OCI-LY3 (cell line): ENCODE data around the gene KRTAP5-1.
A peak's percentile ranks its signal among the peaks of the same experiment; 100 is the strongest.

Source experiments
- H2AFZ ChIP-seq: fragments of 200-600, 300-600 bp; shearing (Covaris generic); 2 replicates; pipeline ENCODE4 v1.6.0; 2014; ENCODE audit warnings: antibody characterized with exemption, low read depth, low read length
- H3K27ac ChIP-seq: fragments of 200-600, 300-600 bp; sonication (generic); 2 replicates; pipeline ENCODE4 v1.5.1; 2014; ENCODE audit warnings: mild to moderate bottlenecking, low read length, moderate library complexity, mixed read lengths
- H3K27me3 ChIP-seq: fragments of 200-600, 300-600 bp; sonication (generic); 2 replicates; pipeline ENCODE4 v1.6.1; 2014; ENCODE audit warnings: low read depth, low read length, mixed read lengths
- H3K36me3 ChIP-seq: fragments of 200-600, 300-600 bp; sonication (generic); replicated peaks from 2 replicates; pipeline ENCODE3; 2014; ENCODE audit warnings: low read depth, low read length, mixed read lengths
- H3K4me1 ChIP-seq: fragments of 300-600, 200-600 bp; sonication (generic); 2 replicates; pipeline ENCODE4 v1.6.1; 2014; ENCODE audit warnings: low read length, mixed read lengths
- H3K4me2 ChIP-seq: fragments of 200-600, 300-600 bp; sonication (generic); 2 replicates; pipeline ENCODE4 v1.6.1; 2014; ENCODE audit warnings: low read length, mixed read lengths
- H3K4me3 ChIP-seq: fragments of 300-600, 200-600 bp; sonication (generic); 2 replicates; pipeline ENCODE4 v1.5.1; 2014; ENCODE audit warnings: antibody characterized with exemption, mild to moderate bottlenecking, low read length, moderate library complexity
- H3K79me2 ChIP-seq: fragments of 300-600, 200-600 bp; shearing (Covaris generic); 2 replicates; pipeline ENCODE4 v1.6.1; 2014; ENCODE audit warnings: mild to moderate bottlenecking, low read length, mixed read lengths
- H3K9ac ChIP-seq: fragments of 300-600, 200-600 bp; shearing (Covaris generic); 2 replicates; pipeline ENCODE4 v1.6.0; 2014; ENCODE audit warnings: mild to moderate bottlenecking, low read length, moderate library complexity
- H3K9me3 ChIP-seq: fragments of 200-600, 300-600 bp; shearing (Covaris generic); 2 replicates; pipeline ENCODE4 v1.6.1; 2014; ENCODE audit warnings: low read length, mixed read lengths; ENCODE audit not compliant: insufficient read depth
- H4K20me1 ChIP-seq: fragments of 200-600, 300-600 bp; sonication (generic); 2 replicates; pipeline ENCODE4 v1.6.1; 2016; ENCODE audit warnings: low read length, mixed read lengths; ENCODE audit not compliant: insufficient read depth
- EZH2phosphoT487 ChIP-seq: fragments of 200-600 bp; shearing (Covaris generic); IDR thresholded peaks from 2 replicates; pipeline ENCODE4 v1.6.1; 2018; ENCODE audit warnings: antibody characterized with exemption, mixed run types, low read depth
- TF ChIP-seq, protein P1 (sequence below): fragments of 200-600, 300-600 bp; sonication (generic); IDR thresholded peaks from 2 replicates; pipeline ENCODE4 v1.5.1; 2014; ENCODE audit warnings: antibody characterized with exemption, low read length, low read depth

Gene KRTAP5-1

GRCh38 chr11:1630271-1630670, 45.2 kb upstream of the KRTAP5-1 start:
- no peak overlapping the region for H3K9ac ChIP-seq
- no peak overlapping the region for H3K4me3 ChIP-seq
- no peak overlapping the region for H3K4me2 ChIP-seq
- H2AFZ ChIP-seq = no peak overlapping the region
- no peaks in the 10 kb centered on the region for H3K79me2 ChIP-seq
- H3K27ac ChIP-seq = no peak overlapping the region
- H3K27me3 ChIP-seq = peaks cover 61% of the 10 kb centered on the region
- no peaks in the 10 kb centered on the region for H4K20me1 ChIP-seq
- no peaks in the 10 kb centered on the region for H3K9me3 ChIP-seq
- H3K4me1 ChIP-seq = no peaks in the 10 kb centered on the region
- no peaks in the 10 kb centered on the region for H3K36me3 ChIP-seq
- TF ChIP-seq, protein P1, sequence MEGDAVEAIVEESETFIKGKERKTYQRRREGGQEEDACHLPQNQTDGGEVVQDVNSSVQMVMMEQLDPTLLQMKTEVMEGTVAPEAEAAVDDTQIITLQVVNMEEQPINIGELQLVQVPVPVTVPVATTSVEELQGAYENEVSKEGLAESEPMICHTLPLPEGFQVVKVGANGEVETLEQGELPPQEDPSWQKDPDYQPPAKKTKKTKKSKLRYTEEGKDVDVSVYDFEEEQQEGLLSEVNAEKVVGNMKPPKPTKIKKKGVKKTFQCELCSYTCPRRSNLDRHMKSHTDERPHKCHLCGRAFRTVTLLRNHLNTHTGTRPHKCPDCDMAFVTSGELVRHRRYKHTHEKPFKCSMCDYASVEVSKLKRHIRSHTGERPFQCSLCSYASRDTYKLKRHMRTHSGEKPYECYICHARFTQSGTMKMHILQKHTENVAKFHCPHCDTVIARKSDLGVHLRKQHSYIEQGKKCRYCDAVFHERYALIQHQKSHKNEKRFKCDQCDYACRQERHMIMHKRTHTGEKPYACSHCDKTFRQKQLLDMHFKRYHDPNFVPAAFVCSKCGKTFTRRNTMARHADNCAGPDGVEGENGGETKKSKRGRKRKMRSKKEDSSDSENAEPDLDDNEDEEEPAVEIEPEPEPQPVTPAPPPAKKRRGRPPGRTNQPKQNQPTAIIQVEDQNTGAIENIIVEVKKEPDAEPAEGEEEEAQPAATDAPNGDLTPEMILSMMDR = no peak

- Histone ChIP-seq H3K27me3 (peaks cover 67% of the 10 kb centered on the region), H3K4me1 (no peaks in the 10 kb centered on the region), H3K27ac (no peak within 1 kb of the TSS), H3K9me3 (no peaks in the 10 kb centered on the region), H3K36me3 (no peaks in the 10 kb centered on the region), H3K79me2 (no peaks in the 10 kb centered on the region), H2AFZ (no peak within 1 kb of the TSS), H4K20me1 (no peaks in the 10 kb centered on the region), H3K4me3 (no peak within 1 kb of the TSS), H3K4me2 (peak within 1 kb of the TSS; percentile 27; the same call in 1 of the 2 replicates), H3K9ac (no peak within 1 kb of the TSS)
- TF ChIP-seq, protein P1 = no peak
- TF ChIP-seq EZH2phosphoT487 = no peak
These were observed 44.5 kb upstream of the KRTAP5-1 start, which contains the start of gene KRTAP5-5 for GRCh38 chr11:1629326-1630185. Gene KRTAP5-5 (plus strand): TSS chr11:1629775. CDS start chr11:1629841, 66 bp downstream.

DNA sequence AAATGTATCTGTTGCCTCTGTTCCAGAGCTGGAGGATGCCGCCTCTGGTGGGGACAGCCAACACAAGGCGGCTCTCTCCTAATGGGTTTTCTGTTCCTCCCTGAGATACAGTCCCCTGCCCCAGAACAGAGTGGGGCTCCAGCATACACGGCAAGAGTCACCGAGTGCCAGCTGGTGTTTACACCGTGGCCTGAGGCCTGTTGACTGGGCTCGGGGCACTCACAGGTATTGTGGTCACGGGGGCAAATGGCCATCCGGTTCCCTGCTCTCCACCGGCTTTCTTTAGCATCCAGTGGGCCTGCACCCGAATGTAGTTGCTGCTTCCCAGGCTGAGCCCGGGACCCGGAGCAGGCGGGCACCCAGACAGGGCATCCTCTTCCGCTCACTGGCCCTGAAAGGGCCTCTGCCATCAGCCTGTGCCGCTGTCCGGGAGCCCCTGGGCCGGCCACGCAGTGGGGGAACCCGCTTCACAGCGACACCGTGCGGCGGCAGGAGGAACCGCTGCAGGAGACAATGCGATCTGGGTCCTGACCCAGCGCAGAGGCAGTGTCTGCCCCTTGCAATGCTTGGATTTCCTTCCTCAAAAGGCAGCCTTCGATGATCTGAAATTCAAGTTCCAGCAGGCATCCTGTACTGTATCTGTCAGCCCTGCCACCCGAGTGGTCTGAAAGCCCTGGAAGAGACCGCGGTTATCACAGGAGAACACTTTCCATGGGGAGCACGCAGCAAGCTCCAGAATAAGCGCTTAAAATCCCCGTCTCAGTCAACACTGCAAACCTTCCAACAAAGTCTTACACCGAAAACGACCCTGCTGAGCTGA, 43.6 kb upstream of the KRTAP5-1 start:
- H3K4me1 ChIP-seq = no peaks in the 10 kb centered on the region
- TF ChIP-seq EZH2phosphoT487 = no peak
- TF ChIP-seq, protein P1 = peak; percentile 88
- no peaks in the 10 kb centered on the region for H3K36me3 ChIP-seq
- H3K79me2 ChIP-seq = no peaks in the 10 kb centered on the region
- no peak overlapping the region for H2AFZ ChIP-seq
- H3K27ac ChIP-seq = no peak overlapping the region
- peak overlapping the region; percentile 27; the same call in 1 of the 2 replicates for H3K4me2 ChIP-seq
- H3K27me3 ChIP-seq = peaks cover 70% of the 10 kb centered on the region
- H3K9me3 ChIP-seq = no peaks in the 10 kb centered on the region
- H3K9ac ChIP-seq = no peak overlapping the region
- no peaks in the 10 kb centered on the region for H4K20me1 ChIP-seq
- H3K4me3 ChIP-seq = no peak overlapping the region

DNA sequence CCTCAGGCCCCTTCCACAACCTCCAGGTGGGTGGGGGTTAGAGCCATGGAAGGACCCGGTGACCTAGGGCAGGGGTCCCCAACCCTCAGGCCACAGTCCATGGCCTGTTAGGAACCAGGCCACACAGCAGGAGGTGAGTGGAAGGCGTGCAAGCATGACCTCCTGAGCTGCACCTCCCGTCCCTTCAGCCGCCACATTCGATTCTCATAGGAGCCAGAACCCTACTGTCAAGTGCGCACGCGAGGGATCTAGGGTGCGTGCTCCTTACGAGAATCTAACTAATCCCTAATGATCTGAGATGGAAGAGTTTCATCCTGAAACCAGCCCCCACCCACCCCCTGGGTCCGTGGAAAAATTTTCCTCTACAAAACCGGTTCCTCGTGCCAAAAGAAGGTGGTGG, 40.5 kb upstream of the KRTAP5-1 start:
- Histone ChIP-seq H3K27me3 (peaks cover 48% of the 10 kb centered on the region), H2AFZ (no peak overlapping the region), H3K4me1 (no peaks in the 10 kb centered on the region), H3K79me2 (no peaks in the 10 kb centered on the region), H3K36me3 (no peaks in the 10 kb centered on the region), H4K20me1 (no peaks in the 10 kb centered on the region), H3K9me3 (no peaks in the 10 kb centered on the region), H3K4me3 (no peak overlapping the region), H3K27ac (no peak overlapping the region), H3K4me2 (no peak overlapping the region), H3K9ac (no peak overlapping the region)
- no peak for TF ChIP-seq EZH2phosphoT487
- TF ChIP-seq, protein P1 = no peak
